Heart left ventricle (tissue), 16 donors: ENCODE measurements around the gene GHITM. TPM values are rescaled to one million over a fixed set of nuclear protein-coding genes. Genes with fewer than 3 reads are reported as not detected.

Experiments used
- ATAC-seq, 4 donors: fragments of 200-7000 bp; cut with Tn5 transposase; one replicate each; pipeline ENCODE4 v1.9.1; 2020 to 2022; ENCODE audit warnings: moderate library complexity in 4 of 4, mild to moderate bottlenecking in 3 of 4, moderate number of reproducible peaks in 1 of 4
- DNase-seq, 5 donors: peaks; one replicate each; pipeline ENCODE4 v3.0.0-alpha.2; 2020
- H3K27ac ChIP-seq, 12 donors: fragments of 200-600 bp; sonication (generic) in 4 of 12; one replicate each; pipeline versions ENCODE4 v1.5.0 to v1.8.0; 2016 to 2022; ENCODE audit warnings: mild to moderate bottlenecking in 2 of 12
- H3K27me3 ChIP-seq, 9 donors: fragments of 200-600 bp; sonication (generic) in 2 of 9; one replicate each; pipeline versions ENCODE4 v1.5.1 to v1.8.0; 2016 to 2022; ENCODE audit warnings: mild to moderate bottlenecking in 3 of 9
- H3K36me3 ChIP-seq, 9 donors: fragments of 200-600 bp; sonication (generic) in 2 of 9; one replicate each; pipeline versions ENCODE4 v1.5.0 to v1.8.0; 2018 to 2022; ENCODE audit warnings: mild to moderate bottlenecking in 2 of 9
- H3K4me1 ChIP-seq, 12 donors: fragments of 200-600 bp; sonication (generic) in 4 of 12; one replicate each; pipeline versions ENCODE4 v1.5.0 to v1.8.0; 2016 to 2022; ENCODE audit warnings: mild to moderate bottlenecking in 3 of 12
- H3K4me3 ChIP-seq, 12 donors: fragments of 200-600 bp; sonication (generic) in 4 of 12; one replicate each; pipeline versions ENCODE4 v1.5.0 to v1.8.0; 2017 to 2022; ENCODE audit warnings: mild to moderate bottlenecking in 9 of 12, moderate library complexity in 4 of 12
- H3K9me3 ChIP-seq, 12 donors: fragments of 200-600 bp; sonication (generic) in 4 of 12; one replicate each; pipeline versions ENCODE4 v1.5.0 to v1.8.0; 2016 to 2022; ENCODE audit warnings: mild to moderate bottlenecking in 1 of 12
- POLR2A ChIP-seq, 2 donors: fragments of 450-650 bp; IDR thresholded peaks; one replicate each; pipeline ENCODE4 v1.6.1; 2017; ENCODE audit warnings: antibody characterized with exemption in 2 of 2, mild to moderate bottlenecking in 2 of 2, moderate library complexity in 2 of 2
- WGBS, 4 donors: extraction: QIAGEN DNeasy Blood & Tissue Kit in 2 of 4; methylation state at CpG; one replicate each; pipeline versions ENCODE4 v1.1.5 to v1.1.7; 2013 to 2018; 5-methylcytosine and 5-hydroxymethylcytosine counted together
- intact Hi-C, 10 donors: fragments of 100-400 bp; cut with DNase I; formaldehyde crosslinking; loops; one replicate each; pipeline versions ENCODE4 v1.11.1 to v1.14.2; 2022
- polyA plus RNA-seq, 2 donors: library from polyadenylated mRNA; stranded (reverse); fragments of 200-250 nt; gene quantifications; one replicate each; pipeline ENCODE4 v1.2.3, GENCODE V29; 2013
- total RNA-seq, 9 donors: library from RNA; depleted of rRNA in 2 of 9; stranded (reverse); fragments of >200 nt in 2 of 9; fragmentation: NEBNext Ultra II Directional in 3 of 9; extraction: Animal tissue kit (Norgen Biotek cat#: 25700) in 3 of 9; gene quantifications; one replicate each; pipeline versions ENCODE4 v1.1.0 to v1.2.4, GENCODE V29; 2016 to 2023
- TF ChIP-seq, protein P1 (sequence below), 12 donors: fragments of 200-600 bp; sonication (generic) in 4 of 12; IDR thresholded peaks; one replicate each; pipeline versions ENCODE4 v1.5.0 to v1.8.0; 2018 to 2022; ENCODE audit warnings: antibody characterized with exemption in 12 of 12, mild to moderate bottlenecking in 5 of 12
- donor health status: ischemic (EF 13 %, LVEDD 7.1; RV severe dilation, severe dysfunction).
- donor health status: healthy with polysubstance abuse.
- donor health status: DM: no; HTN: yes; CAD: no.
- donor health status: DM: no; HTN: no; CAD: no.
- donor health status: ischemic (EF 25% LVEDD 6.9; RV normal size, moderate dysfunction).
- donor health status: ischemic (EF 25% LVEDD 5.7; RV mildly dilated, moderate dysfunction).
- donor health status: healthy.
- donor health status: DM: yes; HTN: yes; CAD: no.
- donor health status: ischemic (EF 35%, LVEDD 5.7; RV mildly dilated, moderate dysfunction).
- donor health status: nonischemic (EF 11% LVEDD 7.7; RV severe dilation, severe dysfunction).
- donor health status: DM: yes; HTN: yes; CAD: no.
- donor health status: PGD.
- donor health status: ischemic (EF 29% LVEDD 5.4; RV normal size, mild dysfunction).
- donor health status: nonischemic (EF 23%, LVEDD 6.1; RV moderate dilation, normal function).

GHITM gene
- total and polyA plus RNA-seq, 11 donors, result 274 to 603 (median 393) TPM

- 81 to 97% (median 87%) methylated on average over 5 of the region's 5 CpGs for WGBS, 4 donors
- intact Hi-C loops, result no loop called here
- H3K36me3 ChIP-seq, result no peaks in the 10 kb centered on the region
- no peaks in the 10 kb centered on the region for H3K9me3 ChIP-seq
- H3K27ac ChIP-seq, result no peak overlapping the region
- ATAC-seq (no peak), DNase-seq (no peak)
- TF ChIP-seq POLR2A (IDR thresholded peaks at IDR 0.05), result no peak
- TF ChIP-seq, protein P1, sequence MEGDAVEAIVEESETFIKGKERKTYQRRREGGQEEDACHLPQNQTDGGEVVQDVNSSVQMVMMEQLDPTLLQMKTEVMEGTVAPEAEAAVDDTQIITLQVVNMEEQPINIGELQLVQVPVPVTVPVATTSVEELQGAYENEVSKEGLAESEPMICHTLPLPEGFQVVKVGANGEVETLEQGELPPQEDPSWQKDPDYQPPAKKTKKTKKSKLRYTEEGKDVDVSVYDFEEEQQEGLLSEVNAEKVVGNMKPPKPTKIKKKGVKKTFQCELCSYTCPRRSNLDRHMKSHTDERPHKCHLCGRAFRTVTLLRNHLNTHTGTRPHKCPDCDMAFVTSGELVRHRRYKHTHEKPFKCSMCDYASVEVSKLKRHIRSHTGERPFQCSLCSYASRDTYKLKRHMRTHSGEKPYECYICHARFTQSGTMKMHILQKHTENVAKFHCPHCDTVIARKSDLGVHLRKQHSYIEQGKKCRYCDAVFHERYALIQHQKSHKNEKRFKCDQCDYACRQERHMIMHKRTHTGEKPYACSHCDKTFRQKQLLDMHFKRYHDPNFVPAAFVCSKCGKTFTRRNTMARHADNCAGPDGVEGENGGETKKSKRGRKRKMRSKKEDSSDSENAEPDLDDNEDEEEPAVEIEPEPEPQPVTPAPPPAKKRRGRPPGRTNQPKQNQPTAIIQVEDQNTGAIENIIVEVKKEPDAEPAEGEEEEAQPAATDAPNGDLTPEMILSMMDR (IDR thresholded peaks at IDR 0.05), result no peak
- no peak overlapping the region for H3K4me3 ChIP-seq
- peaks cover 0 to 12% (median 0%) of the 10 kb centered on the region in 12 donors for H3K4me1 ChIP-seq
- peaks cover 0 to 6% (median 0%) of the 10 kb centered on the region in 9 donors for H3K27me3 ChIP-seq
Observed at GRCh38 chr10:84181631-84182030, 42.3 kb downstream of the GHITM start.

- H3K4me1 ChIP-seq, result no peaks in the 10 kb centered on the region
- no peak overlapping the region for H3K4me3 ChIP-seq
- no peak for ATAC-seq
- TF ChIP-seq, protein P1 (IDR thresholded peaks at IDR 0.05), result no peak
- TF ChIP-seq POLR2A (IDR thresholded peaks at IDR 0.05), result no peak
- 67 to 83% (median 77%) methylated on average over 4 of the region's 4 CpGs for WGBS, 4 donors
- no peak for DNase-seq
- no peaks in the 10 kb centered on the region for H3K9me3 ChIP-seq
- peaks cover 0 to 6% (median 0%) of the 10 kb centered on the region in 9 donors for H3K27me3 ChIP-seq
- intact Hi-C loops, result no loop called here
- no peaks in the 10 kb centered on the region for H3K36me3 ChIP-seq
- H3K27ac ChIP-seq, result no peak overlapping the region
Observed at GRCh38 chr10:84184517-84184916, 45.2 kb downstream of the GHITM start.

DNA sequence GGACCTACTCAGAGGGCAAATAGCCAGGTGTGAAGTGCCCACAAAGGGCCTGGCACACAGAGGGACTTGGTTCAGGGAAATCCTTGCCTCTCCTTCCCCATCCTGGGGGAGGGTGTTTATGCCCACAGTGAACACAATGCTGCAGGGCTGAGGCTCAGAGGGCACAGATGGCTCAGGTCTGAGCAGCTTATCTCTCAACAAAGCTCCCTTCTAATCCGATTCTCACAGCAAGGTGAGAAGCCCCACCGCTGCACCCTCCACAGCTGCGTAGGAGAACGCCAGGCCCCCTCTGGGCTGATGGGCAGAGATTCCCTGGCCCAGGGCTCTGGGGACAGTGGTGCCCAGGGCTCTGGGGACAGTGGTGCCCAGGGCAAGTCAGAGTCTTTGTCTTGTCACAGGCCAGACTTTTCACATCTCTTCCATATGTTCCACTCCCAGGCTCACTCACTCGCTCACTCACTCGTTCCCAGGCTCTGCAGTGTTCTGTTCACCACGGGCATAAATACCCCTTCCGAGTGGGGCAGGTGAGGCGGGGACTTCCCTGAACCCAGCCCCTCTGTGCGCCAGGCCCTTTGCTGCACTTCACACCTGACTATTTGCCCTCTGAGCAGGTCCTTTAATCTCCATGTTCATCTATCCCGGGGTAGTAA, 46.3 kb downstream of the GHITM start:
- ATAC-seq (no peak), DNase-seq (no peak)
- no peaks in the 10 kb centered on the region for H3K4me1 ChIP-seq
- H3K9me3 ChIP-seq, result no peaks in the 10 kb centered on the region
- no peak overlapping the region for H3K27ac ChIP-seq
- intact Hi-C loops, result no loop called here
- no peak for TF ChIP-seq POLR2A (IDR thresholded peaks at IDR 0.05)
- TF ChIP-seq, protein P1 (IDR thresholded peaks at IDR 0.05), result no peak
- WGBS, 4 donors, result 56 to 80% (median 59%) methylated on average over 10 to 11 of the region's 11 CpGs
- no peak overlapping the region for H3K4me3 ChIP-seq
- peaks cover 0 to 6% (median 0%) of the 10 kb centered on the region in 9 donors for H3K27me3 ChIP-seq
- H3K36me3 ChIP-seq, result no peaks in the 10 kb centered on the region

DNA sequence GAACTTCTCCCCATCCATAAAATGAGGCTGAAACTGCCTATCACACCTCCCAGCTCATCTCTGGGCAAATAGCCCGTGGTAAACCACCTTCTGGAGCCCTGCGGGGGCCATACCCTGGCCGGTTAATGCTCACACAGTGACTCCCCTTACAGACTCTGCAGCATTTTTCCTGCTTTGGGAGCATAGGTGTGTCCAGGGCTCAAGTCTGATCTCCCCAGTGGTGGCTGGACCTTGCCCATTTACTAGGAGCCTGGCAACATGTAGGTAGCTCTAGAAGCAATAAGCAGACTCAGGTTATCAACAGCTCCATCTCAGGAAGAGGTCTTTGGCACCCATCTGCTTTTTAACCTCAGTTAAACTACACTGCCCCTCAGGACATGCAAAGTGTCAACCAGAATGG, 49.5 kb downstream of the GHITM start:
- H3K27ac ChIP-seq, result no peak overlapping the region
- no peaks in the 10 kb centered on the region for H3K9me3 ChIP-seq
- ATAC-seq (no peak), DNase-seq (no peak)
- H3K36me3 ChIP-seq, result no peaks in the 10 kb centered on the region
- no peak overlapping the region for H3K4me3 ChIP-seq
- WGBS, 4 donors, result 63 to 73% (median 68%) methylated on average over 3 of the region's 3 CpGs
- peaks cover 0 to under 1% (median 0%) of the 10 kb centered on the region in 12 donors for H3K4me1 ChIP-seq
- intact Hi-C loops, result no loop called here
- TF ChIP-seq, protein P1 (IDR thresholded peaks at IDR 0.05), result no peak
- TF ChIP-seq POLR2A (IDR thresholded peaks at IDR 0.05), result no peak
- H3K27me3 ChIP-seq, result peaks cover 0 to 27% (median 7%) of the 10 kb centered on the region in 9 donors
